ENCODE measurements around the gene PRR15L.

Gene PRR15L

GRCh38 chr17:47981462-47981861 lies 23.8 kb upstream of the PRR15L start:
- Mint-ChIP-seq H3K9me3 (no peaks in the 10 kb centered on the region), H3K4me1 (peaks cover 0 to 15% of the 10 kb centered on the region in 2 donors), H3K4me3 (no peak overlapping the region), H3K27me3 (no peaks in the 10 kb centered on the region), H3K36me3 (peaks cover 56 to 57% of the 10 kb centered on the region in 2 donors), H3K27ac (no peak overlapping the region)
- ATAC-seq (replicated peaks), result no peak
- no peak for DNase-seq

- Mint-ChIP-seq H3K4me1 (peaks cover 0 to 15% of the 10 kb centered on the region in 2 donors), H3K9me3 (no peaks in the 10 kb centered on the region), H3K36me3 (peaks cover 57% of the 10 kb centered on the region in 2 donors), H3K27ac (no peak overlapping the region), H3K4me3 (no peak overlapping the region), H3K27me3 (no peaks in the 10 kb centered on the region)
- DNase-seq, result no peak
- ATAC-seq (replicated peaks), result no peak
These were observed 22.9 kb upstream of the PRR15L start for GRCh38 chr17:47980541-47980940.

- ATAC-seq (replicated peaks) (peak; percentile 93 to 94), DNase-seq (peak; percentile 20)
- H3K27ac Mint-ChIP-seq, result no peak overlapping the region
- no peak overlapping the region for H3K4me3 Mint-ChIP-seq
- H3K9me3 Mint-ChIP-seq, result no peaks in the 10 kb centered on the region
- H3K36me3 Mint-ChIP-seq, result peaks cover 59 to 65% of the 10 kb centered on the region in 2 donors
- H3K27me3 Mint-ChIP-seq, result no peaks in the 10 kb centered on the region
- peaks cover 2 to 18% of the 10 kb centered on the region in 2 donors for H3K4me1 Mint-ChIP-seq
These were observed 20.6 kb upstream of the PRR15L start for GRCh38 chr17:47978324-47978723.

GRCh38 chr17:47975823-47976205 lies 18.1 kb upstream of the PRR15L start:
- ATAC-seq (replicated peaks) (no peak), DNase-seq (no peak)
- Mint-ChIP-seq H3K36me3 (peaks cover 51 to 53% of the 10 kb centered on the region in 2 donors), H3K27ac (peak overlapping the region; percentile 69), H3K4me3 (no peak overlapping the region), H3K9me3 (no peaks in the 10 kb centered on the region), H3K27me3 (no peaks in the 10 kb centered on the region), H3K4me1 (peaks cover 9 to 13% of the 10 kb centered on the region in 2 donors)

GRCh38 chr17:47975189-47975822 lies 17.6 kb upstream of the PRR15L start:
- DNase-seq (no peak), ATAC-seq (replicated peaks) (no peak)
- peak overlapping the region; percentile 69 for H3K27ac Mint-ChIP-seq
- H3K9me3 Mint-ChIP-seq, result no peaks in the 10 kb centered on the region
- no peak overlapping the region for H3K4me3 Mint-ChIP-seq
- H3K36me3 Mint-ChIP-seq, result peaks cover 45 to 48% of the 10 kb centered on the region in 2 donors
- peaks cover 12 to 16% of the 10 kb centered on the region in 2 donors for H3K4me1 Mint-ChIP-seq
- no peaks in the 10 kb centered on the region for H3K27me3 Mint-ChIP-seq

GRCh38 chr17:47973541-47973940 lies 15.9 kb upstream of the PRR15L start:
- H3K27me3 Mint-ChIP-seq, result no peaks in the 10 kb centered on the region
- DNase-seq (no peak), ATAC-seq (replicated peaks) (no peak)
- peaks cover 19 to 23% of the 10 kb centered on the region in 2 donors for H3K4me1 Mint-ChIP-seq
- H3K27ac Mint-ChIP-seq, result no peak overlapping the region
- no peak overlapping the region for H3K4me3 Mint-ChIP-seq
- no peaks in the 10 kb centered on the region for H3K9me3 Mint-ChIP-seq
- H3K36me3 Mint-ChIP-seq, result peaks cover 30 to 36% of the 10 kb centered on the region in 2 donors

- Mint-ChIP-seq H3K4me3 (peak within 1 kb of the TSS; percentile 94), H3K4me1 (peaks cover 17 to 19% of the 10 kb centered on the region in 2 donors), H3K27me3 (no peaks in the 10 kb centered on the region), H3K36me3 (peaks cover 17 to 20% of the 10 kb centered on the region in 2 donors), H3K9me3 (no peaks in the 10 kb centered on the region), H3K27ac (peak within 1 kb of the TSS; percentile 96)
- DNase-seq, result peak; percentile 100
- ATAC-seq (replicated peaks), result peak; percentile 94 to 97
These were observed 13.2 kb upstream of the PRR15L start, which contains the start of gene CDK5RAP3 for GRCh38 chr17:47970725-47971499. Gene CDK5RAP3 (plus strand): TSS chr17:47971113. CDS start chr17:47971147, 34 bp downstream.

GRCh38 chr17:47969930-47970724 lies 12.4 kb upstream of the PRR15L start:
- ATAC-seq (replicated peaks), result no peak
- DNase-seq, result no peak
- H3K36me3 Mint-ChIP-seq, result peaks cover 10 to 12% of the 10 kb centered on the region in 2 donors
- no peaks in the 10 kb centered on the region for H3K9me3 Mint-ChIP-seq
- H3K4me3 Mint-ChIP-seq, result peak overlapping the region; percentile 94
- H3K4me1 Mint-ChIP-seq, result peaks cover 17% of the 10 kb centered on the region in 2 donors
- no peaks in the 10 kb centered on the region for H3K27me3 Mint-ChIP-seq
- peak overlapping the region; percentile 43 for H3K27ac Mint-ChIP-seq

GRCh38 chr17:47968836-47969235 lies 11.2 kb upstream of the PRR15L start:
- H3K9me3 Mint-ChIP-seq, result no peaks in the 10 kb centered on the region
- no peaks in the 10 kb centered on the region for H3K27me3 Mint-ChIP-seq
- H3K4me3 Mint-ChIP-seq, result no peak overlapping the region
- peaks cover 1 to 2% of the 10 kb centered on the region in 2 donors for H3K36me3 Mint-ChIP-seq
- DNase-seq (no peak), ATAC-seq (replicated peaks) (no peak)
- H3K4me1 Mint-ChIP-seq, result peaks cover 17% of the 10 kb centered on the region in 2 donors
- H3K27ac Mint-ChIP-seq, result no peak overlapping the region

- Mint-ChIP-seq H3K4me3 (no peak overlapping the region), H3K27ac (no peak overlapping the region), H3K9me3 (no peaks in the 10 kb centered on the region), H3K27me3 (no peaks in the 10 kb centered on the region), H3K4me1 (peaks cover 12 to 15% of the 10 kb centered on the region in 2 donors), H3K36me3 (no peaks in the 10 kb centered on the region)
- no peak for DNase-seq
- no peak for ATAC-seq (replicated peaks)
These were observed 10.0 kb upstream of the PRR15L start for GRCh38 chr17:47967607-47968252.

- H3K4me1 Mint-ChIP-seq, result peaks cover 10 to 12% of the 10 kb centered on the region in 2 donors
- no peaks in the 10 kb centered on the region for H3K27me3 Mint-ChIP-seq
- H3K27ac Mint-ChIP-seq, result no peak overlapping the region
- ATAC-seq (replicated peaks) (no peak), DNase-seq (no peak)
- H3K9me3 Mint-ChIP-seq, result no peaks in the 10 kb centered on the region
- H3K36me3 Mint-ChIP-seq, result no peaks in the 10 kb centered on the region
- no peak overlapping the region for H3K4me3 Mint-ChIP-seq
These were observed 8.4 kb upstream of the PRR15L start for GRCh38 chr17:47966079-47966519.

- no peak for ATAC-seq (replicated peaks)
- H3K36me3 Mint-ChIP-seq, result no peaks in the 10 kb centered on the region
- no peak overlapping the region for H3K27ac Mint-ChIP-seq
- DNase-seq, result no peak
- no peaks in the 10 kb centered on the region for H3K27me3 Mint-ChIP-seq
- H3K4me1 Mint-ChIP-seq, result peaks cover 3 to 4% of the 10 kb centered on the region in 2 donors
- H3K4me3 Mint-ChIP-seq, result no peak overlapping the region
- no peaks in the 10 kb centered on the region for H3K9me3 Mint-ChIP-seq
These were observed 7.2 kb upstream of the PRR15L start for GRCh38 chr17:47964856-47965255.

- Mint-ChIP-seq H3K36me3 (peaks cover 0 to 2% of the 10 kb centered on the region in 2 donors), H3K4me3 (no peak overlapping the region), H3K27ac (no peak overlapping the region), H3K9me3 (no peaks in the 10 kb centered on the region), H3K27me3 (no peaks in the 10 kb centered on the region), H3K4me1 (no peaks in the 10 kb centered on the region)
- no peak for DNase-seq
- no peak for ATAC-seq (replicated peaks)
These were observed 5.2 kb upstream of the PRR15L start for GRCh38 chr17:47962901-47963300.

- no peak overlapping the region for H3K4me3 Mint-ChIP-seq
- H3K27ac Mint-ChIP-seq, result no peak overlapping the region
- H3K9me3 Mint-ChIP-seq, result no peaks in the 10 kb centered on the region
- H3K27me3 Mint-ChIP-seq, result no peaks in the 10 kb centered on the region
- no peak for DNase-seq
- peaks cover 0 to 2% of the 10 kb centered on the region in 2 donors for H3K36me3 Mint-ChIP-seq
- ATAC-seq (replicated peaks), result no peak
- H3K4me1 Mint-ChIP-seq, result no peaks in the 10 kb centered on the region
These were observed 3.7 kb upstream of the PRR15L start for GRCh38 chr17:47961406-47961805.

Measured in stimulated activated naive B cell treated with anti-CD40 and anti-IgM and Interleukin-4, amounts not matched to agents 10 μg/mL and 1 μg/mL and 100 μg/mL, for 72 hours (primary cell).